ENCODE results near the gene REST.
A peak's percentile ranks its signal among the peaks of the same experiment; 100 is the strongest.

- TF ChIP-seq CTCF (IDR thresholded peaks at IDR 0.05; ENCODE audit: low read depth, low read length) = no peak
- peak; percentile 88 for TF ChIP-seq POLR2A (IDR thresholded peaks at IDR 0.05; ENCODE audit: extremely low read depth, insufficient read length)
Measured at GRCh38 chr4:56978750-56979303, 71.1 kb downstream of the REST start, which contains the start of gene POLR2B.

Measured in NB4 (cell line).